Nephron progenitor cell (in vitro differentiated cells): ENCODE data around the gene SUN5.
"Not testable (repeated sequence)": the region's sequence is repeated elsewhere in the genome, so short reads cannot be mapped to it uniquely, and the experiment has no call there.

Experiments
- DNase-seq: peaks from one replicate; pipeline ENCODE4 v3.0.0; 2021
- H3K27ac Mint-ChIP-seq: 2 replicates; pipeline ENCODE4 v1.8.0; 2021; ENCODE audit warnings: mild to moderate bottlenecking, moderate library complexity, mixed read lengths
- H3K27me3 Mint-ChIP-seq: 2 replicates; pipeline ENCODE4 v1.8.0; 2021; ENCODE audit warnings: mild to moderate bottlenecking, low read depth, mixed read lengths; ENCODE audit not compliant: poor library complexity
- H3K36me3 Mint-ChIP-seq: 2 replicates; pipeline ENCODE4 v1.8.0; 2021; ENCODE audit warnings: low read depth, mixed read lengths
- H3K4me1 Mint-ChIP-seq: 2 replicates; pipeline ENCODE4 v1.8.0; 2021; ENCODE audit warnings: mixed read lengths
- H3K4me3 Mint-ChIP-seq: 2 replicates; pipeline ENCODE4 v1.8.0; 2021; ENCODE audit warnings: mild to moderate bottlenecking, moderate library complexity, mixed read lengths
- H3K9me3 Mint-ChIP-seq: 2 replicates; pipeline ENCODE4 v1.8.0; 2021; ENCODE audit warnings: mild to moderate bottlenecking, moderate library complexity, mixed read lengths
- CTCF ChIP-seq: fragments of 200-600 bp; sonication (generic); IDR thresholded peaks from 2 replicates; pipeline ENCODE4 v1.5.0; 2021; ENCODE audit warnings: antibody characterized with exemption

The SUN5 gene

GRCh38 chr20:32960222-32960518, 44.1 kb downstream of the SUN5 start:
- no peak for DNase-seq
- H3K27me3 Mint-ChIP-seq, result peaks cover 8% of the 10 kb centered on the region
- H3K36me3 Mint-ChIP-seq, result peaks cover 15% of the 10 kb centered on the region
- H3K9me3 Mint-ChIP-seq, result peaks cover 29% of the 10 kb centered on the region
- peaks cover 39% of the 10 kb centered on the region for H3K4me1 Mint-ChIP-seq
- H3K4me3 Mint-ChIP-seq, result no peak overlapping the region
- H3K27ac Mint-ChIP-seq, result no peak overlapping the region
- TF ChIP-seq CTCF, result no peak

- Mint-ChIP-seq H3K27ac (no peak overlapping the region), H3K4me3 (no peak overlapping the region), H3K36me3 (peaks cover 15% of the 10 kb centered on the region), H3K27me3 (peaks cover 8% of the 10 kb centered on the region), H3K4me1 (peaks cover 38% of the 10 kb centered on the region), H3K9me3 (peaks cover 35% of the 10 kb centered on the region)
- no peak for DNase-seq
- no peak for TF ChIP-seq CTCF
Observed at GRCh38 chr20:32959351-32960221, 44.6 kb downstream of the SUN5 start.

- H3K27me3 Mint-ChIP-seq, result peaks cover 6% of the 10 kb centered on the region
- peaks cover 45% of the 10 kb centered on the region for H3K9me3 Mint-ChIP-seq
- no peak overlapping the region for H3K27ac Mint-ChIP-seq
- DNase-seq, result no peak
- peaks cover 33% of the 10 kb centered on the region for H3K4me1 Mint-ChIP-seq
- H3K4me3 Mint-ChIP-seq, result no peak overlapping the region
- peaks cover 15% of the 10 kb centered on the region for H3K36me3 Mint-ChIP-seq
- TF ChIP-seq CTCF, result no peak
Observed at GRCh38 chr20:32958574-32958973, 45.7 kb downstream of the SUN5 start.

DNA sequence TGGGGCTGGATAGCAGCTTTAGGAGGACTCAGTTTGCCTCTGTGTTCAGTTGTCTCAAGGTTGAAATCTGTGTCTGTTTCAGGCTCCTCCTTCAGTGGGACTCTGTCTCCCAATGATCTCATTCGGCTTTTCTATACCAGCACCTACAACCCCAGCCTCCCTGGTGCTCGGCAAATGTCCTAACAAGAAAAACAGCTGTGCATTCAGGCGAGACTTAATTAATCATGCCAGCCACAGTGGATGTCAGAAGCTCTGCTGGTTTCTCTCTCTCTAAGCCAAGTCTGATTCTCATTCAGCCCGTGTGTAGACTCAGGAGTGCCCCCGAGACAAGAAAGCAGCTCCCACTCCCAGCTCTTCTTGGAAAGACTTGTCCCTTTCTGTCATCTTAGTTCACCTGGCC, 46.8 kb downstream of the SUN5 start:
- H3K4me1 Mint-ChIP-seq, result peaks cover 22% of the 10 kb centered on the region
- H3K36me3 Mint-ChIP-seq, result peaks cover 15% of the 10 kb centered on the region
- H3K4me3 Mint-ChIP-seq, result no peak overlapping the region
- no peak for TF ChIP-seq CTCF
- H3K9me3 Mint-ChIP-seq, result peaks cover 49% of the 10 kb centered on the region
- H3K27me3 Mint-ChIP-seq, result peaks cover 15% of the 10 kb centered on the region
- no peak for DNase-seq
- H3K27ac Mint-ChIP-seq, result no peak overlapping the region

- H3K27me3 Mint-ChIP-seq, result peaks cover 48% of the 10 kb centered on the region
Observed at GRCh38 chr20:32950539-32950938, 53.7 kb downstream of the SUN5 start.

DNA sequence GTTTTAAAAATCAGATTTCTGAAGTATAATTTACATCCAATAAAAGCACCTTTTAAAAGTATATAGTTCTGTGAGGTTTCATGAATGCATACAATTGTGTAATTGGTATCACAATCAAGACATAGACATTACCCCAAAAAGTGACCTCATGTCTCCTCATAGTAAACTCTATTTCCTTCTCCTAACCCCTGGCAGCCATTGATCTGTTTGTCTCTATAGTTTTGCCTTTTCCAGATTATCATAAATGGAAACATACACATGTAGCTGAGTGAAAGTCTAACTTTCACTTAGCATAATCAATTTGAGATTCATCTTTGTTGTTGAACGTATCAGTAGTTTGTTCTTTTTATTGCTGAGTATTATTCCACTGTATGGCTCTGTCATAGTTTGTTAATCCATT, 57.6 kb downstream of the SUN5 start:
- Mint-ChIP-seq H3K4me3 (no peak overlapping the region), H3K27ac (no peak overlapping the region), H3K9me3 (peaks cover 9% of the 10 kb centered on the region), H3K36me3 (no peaks in the 10 kb centered on the region), H3K27me3 (peaks cover 37% of the 10 kb centered on the region), H3K4me1 (peaks cover 10% of the 10 kb centered on the region)
- DNase-seq, result no peak
- TF ChIP-seq CTCF, result no peak

More at GRCh38 chr20:32950539-32950938, 53.7 kb downstream of the SUN5 start:
- H3K4me1 Mint-ChIP-seq, H3K36me3 Mint-ChIP-seq, DNase-seq, H3K4me3 Mint-ChIP-seq, H3K27ac Mint-ChIP-seq: not testable (repeated sequence)
- H3K9me3 Mint-ChIP-seq, result peaks cover 20% of the 10 kb centered on the region
